ENCODE measurements around the gene GRID1. TPM values are rescaled to one million over a fixed set of nuclear protein-coding genes. Genes with fewer than 3 reads are reported as not detected.
"Not testable (repeated sequence)": the region's sequence is repeated elsewhere in the genome, so short reads cannot be mapped to it uniquely, and the experiment has no call there.

Gene GRID1
- total RNA-seq, 4 donors from 2014 or later: 0.40 to 1.9 (median 1.00) TPM

GRCh38 chr10:86178401-86179152, 188.0 kb downstream of the GRID1 start:
- no peaks in the 10 kb centered on the region for H3K4me1 ChIP-seq
- in situ Hi-C loops (cut with MboI; ENCODE audit: low pct_ligation_motif_present in 1 of 4, low pct_unique_long_range_greater_than_20kb in 1 of 4, low sequenced_read_pairs in 3 of 4): no loop called here
- no peaks in the 10 kb centered on the region for H3K27me3 ChIP-seq
- TF ChIP-seq CTCF (IDR thresholded peaks at IDR 0.05) (peak in 1 of 5 experiments; percentile 7), POLR2AphosphoS5 (IDR thresholded peaks at IDR 0.05) (no peak), POLR2A (IDR thresholded peaks at IDR 0.05) (no peak)
- 49 to 51% methylated on average over 3 to 11 of the region's 11 CpGs for WGBS, 2 donors (ENCODE audit: low coverage in 1 of 2)
- H3K36me3 ChIP-seq: no peaks in the 10 kb centered on the region
- no peak for DNase-seq
- intact Hi-C loops (cut with DNase I; ENCODE audit: low total_unique reads): no loop called here
- no peaks in the 10 kb centered on the region for H3K9me3 ChIP-seq
- H3K4me3 ChIP-seq: no peak overlapping the region
- no peak overlapping the region for H3K27ac ChIP-seq

GRCh38 chr10:86177537-86178155, 188.9 kb downstream of the GRID1 start:
- H3K4me1 ChIP-seq: no peaks in the 10 kb centered on the region
- no peak for DNase-seq
- no peaks in the 10 kb centered on the region for H3K9me3 ChIP-seq
- no peak overlapping the region for H3K4me3 ChIP-seq
- no peak for TF ChIP-seq POLR2A (IDR thresholded peaks at IDR 0.05)
- no peak for TF ChIP-seq POLR2AphosphoS5 (IDR thresholded peaks at IDR 0.05)
- TF ChIP-seq EP300 (IDR thresholded peaks at IDR 0.05; ENCODE audit: low read depth): no peak
- TF ChIP-seq CTCF (IDR thresholded peaks at IDR 0.05): no peak
- no peak overlapping the region for H3K27ac ChIP-seq
- WGBS, 2 donors (ENCODE audit: low coverage in 1 of 2): 86 to 88% methylated on average over 11 of the region's 11 CpGs
- in situ Hi-C loops (cut with MboI; ENCODE audit: low pct_ligation_motif_present in 1 of 4, low pct_unique_long_range_greater_than_20kb in 1 of 4, low sequenced_read_pairs in 3 of 4): no loop called here
- H3K27me3 ChIP-seq: no peaks in the 10 kb centered on the region
- no peaks in the 10 kb centered on the region for H3K36me3 ChIP-seq
- intact Hi-C loops (cut with DNase I; ENCODE audit: low total_unique reads): no loop called here

- Histone ChIP-seq H3K4me3 (no peak overlapping the region), H3K36me3 (no peaks in the 10 kb centered on the region), H3K9me3 (no peaks in the 10 kb centered on the region), H3K27ac (no peak overlapping the region), H3K4me1 (no peaks in the 10 kb centered on the region), H3K27me3 (no peaks in the 10 kb centered on the region)
- DNase-seq: no peak
- in situ Hi-C loops (cut with MboI; ENCODE audit: low pct_ligation_motif_present in 1 of 4, low pct_unique_long_range_greater_than_20kb in 1 of 4, low sequenced_read_pairs in 3 of 4): no loop called here
- TF ChIP-seq POLR2A (IDR thresholded peaks at IDR 0.05) (no peak), CTCF (IDR thresholded peaks at IDR 0.05) (no peak)
- intact Hi-C loops (cut with DNase I; ENCODE audit: low total_unique reads): no loop called here
- WGBS, 2 donors (ENCODE audit: low coverage in 1 of 2): 69 to 71% methylated on average over 5 to 10 of the region's 10 CpGs
Observed at GRCh38 chr10:86176850-86177536, 189.6 kb downstream of the GRID1 start.

GRCh38 chr10:86175476-86175875, 191.1 kb downstream of the GRID1 start:
- WGBS, 2 donors (ENCODE audit: low coverage in 1 of 2): 93% methylated on average over 10 of the region's 10 CpGs; no CpG with 5 or more reads in 1 of the 2 donors
- intact Hi-C loops (cut with DNase I; ENCODE audit: low total_unique reads); in situ Hi-C loops (cut with MboI; ENCODE audit: low pct_ligation_motif_present in 1 of 4, low pct_unique_long_range_greater_than_20kb in 1 of 4, low sequenced_read_pairs in 3 of 4); DNase-seq; H3K36me3 ChIP-seq; H3K4me1 ChIP-seq; H3K4me3 ChIP-seq; H3K9me3 ChIP-seq; H3K27ac ChIP-seq; H3K27me3 ChIP-seq: not testable (repeated sequence)
